K562 (cell line): Measurements from ENCODE around the gene CD70. TPM values are rescaled to one million over a fixed set of nuclear protein-coding genes. Genes with fewer than 3 reads are reported as not detected.
"Not testable (repeated sequence)": the region's sequence is repeated elsewhere in the genome, so short reads cannot be mapped to it uniquely, and the experiment has no call there.

Source experiments
- ATAC-seq: fragments of 200-7000 bp; cut with Tn5 transposase; 3 replicates; pipeline ENCODE4 v1.9.1; 2020; ENCODE audit warnings: moderate library complexity
- BruUV-seq: library from RNA; stranded (reverse); fragments of 400-500 nt; replicated peaks from 2 replicates; lab custom pipeline; 2021; lab: Mats Ljungman, UMichigan
- CTCF ChIA-PET: fragments of 300-600 bp; formaldehyde crosslinking; extraction: SDS; loops from one replicate; lab custom pipeline; 2021; ENCODE audit warnings: low intra/inter-chr PET ratio; lab: Yijun Ruan, JAX
- POLR2A ChIA-PET: fragments of 300-600, 350-650 bp; sonication (Branson Sonifier 250); formaldehyde crosslinking; extraction: SDS; loops from one replicate; lab custom pipeline; 2021; ENCODE audit warnings: antibody characterized with exemption, inconsistent platforms; lab: Yijun Ruan, JAX
- DNase-seq, 4 experiments: peaks; one replicate each; pipeline versions ENCODE4 v3.0.0 to v3.0.0-alpha.2; 2011 to 2018; ENCODE audit warnings: low spot score in 3 of 4, mixed read lengths in 3 of 4; ENCODE audit errors: extremely low read depth in 1 of 4
- FAIRE-seq: peaks from 2 replicates; lab custom pipeline; 2011; peaks lifted over from hg19 to GRCh38; lab: Jason Lieb, UNC
- H2AFZ ChIP-seq: 2 replicates; pipeline ENCODE4 v1.6.0; 2011; ENCODE audit warnings: low read depth, low read length, control low read depth, inconsistent platforms
- H3K27ac ChIP-seq: fragments of 200-600 bp; 3 replicates; pipeline ENCODE4 v1.8.0; 2011; ENCODE audit warnings: low read depth, mild to moderate bottlenecking, control low read depth, inconsistent platforms, low read length, moderate library complexity, mixed read lengths; ENCODE audit errors: extremely low read depth
- H3K27me3 ChIP-seq, 2 experiments: fragments of 300-600 bp in 1 of 2; 2 replicates in 1 of 2; 3 replicates in 1 of 2; pipeline versions ENCODE4 v1.6.0 to v1.8.0; 2011; ENCODE audit warnings: inconsistent platforms in 2 of 2, low read length in 2 of 2, mild to moderate bottlenecking in 1 of 2, mixed read lengths in 1 of 2, moderate library complexity in 1 of 2; ENCODE audit not compliant: control insufficient read depth in 2 of 2, insufficient read depth in 2 of 2
- H3K36me3 ChIP-seq: fragments of 300-600 bp; 3 replicates; pipeline ENCODE4 v1.8.0; 2011; ENCODE audit warnings: mild to moderate bottlenecking, low read length, inconsistent platforms; ENCODE audit not compliant: control insufficient read depth, insufficient read depth
- H3K4me1 ChIP-seq, 2 experiments: fragments of 200-600 bp in 1 of 2; replicated peaks in 1 of 2; 2 replicates in 1 of 2; 3 replicates in 1 of 2; pipeline versions ENCODE4 v1.5.1 to v1.8.0; 2011; ENCODE audit warnings: inconsistent platforms in 2 of 2, low read length in 2 of 2, mild to moderate bottlenecking in 1 of 2, mixed read lengths in 1 of 2, moderate library complexity in 1 of 2; ENCODE audit not compliant: control insufficient read depth in 2 of 2, insufficient read depth in 2 of 2
- H3K4me2 ChIP-seq: 2 replicates; pipeline ENCODE4 v1.6.1; 2011; ENCODE audit warnings: low read length, control low read depth, inconsistent platforms, mixed read lengths; ENCODE audit not compliant: insufficient read depth
- H3K4me3 ChIP-seq: fragments of 200-600 bp; sonication (generic), shearing (Covaris generic); 2 replicates; pipeline ENCODE4 v1.5.1; 2016; ENCODE audit warnings: control low read depth, inconsistent platforms
- H3K79me2 ChIP-seq: fragments of 200-600 bp; 3 replicates; pipeline ENCODE4 v1.8.0; 2011; ENCODE audit warnings: low read length, inconsistent platforms; ENCODE audit not compliant: control insufficient read depth, insufficient read depth
- H3K9ac ChIP-seq, 2 experiments: 2 replicates each; pipeline versions ENCODE4 v1.6.0 to v1.6.1; 2011; ENCODE audit warnings: low read depth in 2 of 2, low read length in 2 of 2, control low read depth in 1 of 2, inconsistent platforms in 1 of 2, mild to moderate bottlenecking in 1 of 2, mixed read lengths in 1 of 2; ENCODE audit not compliant: insufficient read depth in 1 of 2
- H3K9me1 ChIP-seq: one replicate; pipeline ENCODE4 v1.6.0; 2011; ENCODE audit warnings: inconsistent platforms, mild to moderate bottlenecking, low read length, moderate library complexity; ENCODE audit not compliant: control insufficient read depth, insufficient read depth
- H3K9me3 ChIP-seq: replicated peaks from 2 replicates; pipeline ENCODE4 v1.5.1; 2011; ENCODE audit warnings: low read depth, low read length, inconsistent platforms; ENCODE audit not compliant: control insufficient read depth, insufficient read depth
- H4K20me1 ChIP-seq: replicated peaks from 2 replicates; pipeline ENCODE4 v1.6.1; 2011; ENCODE audit warnings: low read length, inconsistent platforms, mixed read lengths; ENCODE audit not compliant: control insufficient read depth, insufficient read depth
- ATF3 ChIP-seq, 2 experiments: fragments of 450-650 bp in 1 of 2; sonication (generic) in 1 of 2; formaldehyde crosslinking in 1 of 2; IDR thresholded peaks in 1 of 2; conservative IDR thresholded peaks in 1 of 2; 2 replicates each; pipeline versions ENCODE4 v1.6.1 to v1.8.1; 2016 to 2023; ENCODE audit warnings: mild to moderate bottlenecking in 2 of 2, moderate library complexity in 2 of 2, inconsistent platforms in 1 of 2, missing genetic modification reagents in 1 of 2
- CREM ChIP-seq: IDR thresholded peaks from 2 replicates; pipeline ENCODE4 v1.6.1; 2014; ENCODE audit warnings: antibody characterized with exemption, low read depth
- CTBP1 ChIP-seq: fragments of 450-650 bp; IDR thresholded peaks from 2 replicates; pipeline ENCODE4 v1.6.1; 2016; ENCODE audit warnings: borderline replicate concordance
- DLX4 ChIP-seq: fragments of 250-450 bp; sonication (Bioruptor Pico); IDR thresholded peaks from 2 replicates; pipeline ENCODE4 v1.6.1; 2021; ENCODE audit warnings: mild to moderate bottlenecking
- DPF2 ChIP-seq: fragments of 450-650 bp; IDR thresholded peaks from 2 replicates; pipeline ENCODE4 v1.6.1; 2016
- FOXK1 ChIP-seq: sonication (generic); formaldehyde crosslinking; IDR thresholded peaks from 2 replicates; pipeline ENCODE4 v1.8.0; 2022; ENCODE audit warnings: missing genetic modification reagents, mild to moderate bottlenecking, borderline replicate concordance
- HDAC1 ChIP-seq, 2 experiments: fragments of 450-650 bp; IDR thresholded peaks; 2 replicates each; pipeline ENCODE4 v1.6.1; 2016 to 2017; ENCODE audit warnings: inconsistent platforms in 1 of 2, mild to moderate bottlenecking in 1 of 2, moderate library complexity in 1 of 2
- PKNOX1 ChIP-seq: fragments of 450-650 bp; IDR thresholded peaks from 2 replicates; pipeline ENCODE4 v1.6.1; 2016
- RFX5 ChIP-seq: IDR thresholded peaks from 2 replicates; pipeline ENCODE4 v1.6.1; 2011; ENCODE audit warnings: low read depth, mild to moderate bottlenecking, improper control_type of control experiment, low read length
- SMAD3 ChIP-seq: fragments of 450-650 bp; formaldehyde crosslinking; conservative IDR thresholded peaks from 2 replicates; pipeline ENCODE4 v1.4.0; 2020; ENCODE audit warnings: mild to moderate bottlenecking
- TAF1 ChIP-seq: IDR thresholded peaks from 2 replicates; pipeline ENCODE4 v1.6.1; 2011; ENCODE audit warnings: mild to moderate bottlenecking, low read length, moderate library complexity; ENCODE audit not compliant: insufficient read depth, control insufficient read depth, severe bottlenecking; ENCODE audit errors: extremely low read depth
- TCF3 ChIP-seq: sonication (generic); formaldehyde crosslinking; IDR thresholded peaks from 2 replicates; pipeline ENCODE4 v1.4.0; 2020; ENCODE audit warnings: mild to moderate bottlenecking, missing genetic modification reagents
- ZEB2 ChIP-seq: fragments of 450-650 bp; IDR thresholded peaks from 2 replicates; pipeline ENCODE4 v1.6.1; 2016
- ZZZ3 ChIP-seq: fragments of 450-650 bp; IDR thresholded peaks from 2 replicates; pipeline ENCODE4 v1.6.1; 2016; ENCODE audit warnings: antibody characterized with exemption, mild to moderate bottlenecking, moderate library complexity
- WGBS: fragments of 100-300 bp; shearing (Covaris generic); methylation state at CpG from one replicate; pipeline ENCODE4 v1.1.6; 2016; ENCODE audit warnings: low coverage, mixed read lengths; ENCODE audit not compliant: insufficient coverage; ENCODE audit errors: missing lambda C conversion rate; 5-methylcytosine and 5-hydroxymethylcytosine counted together
- in situ Hi-C: fragments of 300-500 bp; cut with MboI; formaldehyde crosslinking; loops from 4 replicates; pipeline ENCODE4 v1.15.0; 2018; ENCODE audit warnings: inconsistent platforms, mixed read lengths
- intact Hi-C: fragments of 100-400 bp; cut with micrococcal nuclease; formaldehyde crosslinking; loops from 2 replicates; pipeline ENCODE4 v1.14.2; 2022
- polyA plus RNA-seq, 8 experiments: library from polyadenylated mRNA; depleted of rRNA in 4 of 8; stranded (reverse) in 5 of 8; unstranded in 3 of 8; fragments of >200 nt; fragmentation: Nextera tagmentation in 2 of 8; fragmentation: Illumina TruSeq in 1 of 8; extraction: Ambion mirVana in 2 of 8; extraction: Trizol in 1 of 8; gene quantifications; 2 replicates each; pipeline versions ENCODE4 v1.2.1 to v1.2.3, GENCODE V29; 2011 to 2014; ENCODE audit warnings: inconsistent platforms in 1 of 8, missing spikeins in 1 of 8
- total RNA-seq, 7 experiments: library from RNA; depleted of rRNA in 6 of 7; stranded (reverse); fragments of >200 nt in 6 of 7; fragmentation: Illumina TruSeq in 2 of 7; extraction: Trizol in 2 of 7; gene quantifications; 2 replicates each; pipeline versions ENCODE4 v1.2.1 to v1.2.3, GENCODE V29; 2011 to 2021; ENCODE audit warnings: low replicate concordance in 1 of 7

Gene CD70
- total and polyA plus RNA-seq, 9 of the 15 experiments (the other 6 are each of a cell fraction or from before 2014, with no cell fraction given), result 0.06 to 0.58 (median 0.33) TPM; not detected in 4

DNA sequence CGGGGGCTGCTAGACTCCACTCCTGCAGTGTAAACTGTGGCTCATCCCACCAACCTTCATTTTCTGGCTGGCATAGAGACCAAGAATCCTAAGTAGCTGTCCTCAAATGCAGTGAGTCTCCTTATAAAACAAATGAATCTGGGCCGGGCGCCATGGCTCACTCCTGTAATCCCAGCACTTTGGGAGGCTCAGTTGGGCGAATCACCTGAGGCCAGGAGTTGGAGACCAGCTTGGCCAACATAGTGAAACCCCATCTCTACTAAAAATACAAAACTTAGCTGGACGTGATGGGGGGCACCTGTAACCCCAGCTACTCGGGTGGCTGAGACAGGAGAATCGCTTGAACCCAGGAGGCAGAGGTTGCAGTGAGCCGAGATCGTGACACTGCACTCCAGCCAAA lies 49.4 kb upstream of the CD70 start:
- H2AFZ ChIP-seq, H3K36me3 ChIP-seq, H3K9ac ChIP-seq, H3K27ac ChIP-seq, H3K9me3 ChIP-seq, CTCF ChIA-PET, DNase-seq, BruUV-seq, ATAC-seq, H3K27me3 ChIP-seq, FAIRE-seq, H3K4me3 ChIP-seq, H4K20me1 ChIP-seq, H3K4me2 ChIP-seq, POLR2A ChIA-PET, H3K4me1 ChIP-seq, H3K79me2 ChIP-seq, intact Hi-C loops, H3K9me1 ChIP-seq: not testable (repeated sequence)
- 21% methylated on average over 9 of the region's 9 CpGs for WGBS
- in situ Hi-C loops, result loop anchor here (5.0 kb wide), 1 partner anchor 227 kb away; no protein-coding TSS in a partner anchor

GRCh38 chr19:6639439-6639838 lies 48.5 kb upstream of the CD70 start:
- Histone ChIP-seq H3K9me3 (no peaks in the 10 kb centered on the region; the same call in 1 of the 2 replicates), H3K27me3 (peaks cover 7 to 9% of the 10 kb centered on the region in 2 experiments; a peak in 2 of 5 replicates), H3K79me2 (no peaks in the 10 kb centered on the region), H3K9ac (no peak overlapping the region), H3K27ac (no peak overlapping the region), H3K4me1 (no peaks in the 10 kb centered on the region; a peak in 2 of 5 replicates), H3K4me3 (no peak overlapping the region), H3K36me3 (no peaks in the 10 kb centered on the region), H3K4me2 (no peak overlapping the region), H3K9me1 (no peaks in the 10 kb centered on the region), H4K20me1 (no peaks in the 10 kb centered on the region), H2AFZ (no peak overlapping the region)
- ChIA-PET POLR2A (interaction anchor here (0.5 kb wide), 1 partner anchor 186 kb away, joined by 4 read pairs; no protein-coding TSS in a partner anchor), CTCF (no interaction called here)
- intact Hi-C loops (no loop called here), in situ Hi-C loops (no loop called here)
- no peak; the same call in 2 of the 3 replicates for ATAC-seq
- peak; percentile 77 for FAIRE-seq
- WGBS, result 3% methylated on average over 4 of the region's 4 CpGs
- DNase-seq, result peak in 1 of 4 experiments; percentile 38
- no TSS peak for BruUV-seq
- TF ChIP-seq TAF1 (no peak), DLX4 (CRISPR knock-in tag) (no peak), ZZZ3 (no peak), ZEB2 (peak; percentile 42; the same call in 1 of the 2 replicates), TCF3 (CRISPR knock-in tag) (peak; percentile 30; the same call in 1 of the 2 replicates), FOXK1 (no peak), CREM (0 out of 2 replicates have a peak, but pooled peaks have one; percentile 21), ATF3 (IDR thresholded peaks at IDR 0.05) (peak; percentile 93), ATF3 (CRISPR knock-in tag; conservative IDR thresholded peaks at IDR 0.05) (no peak), SMAD3 (CRISPR knock-in tag) (no peak), DPF2 (0 out of 2 replicates have a peak, but pooled peaks have one; percentile 38), PKNOX1 (peak; percentile 26; the same call in 1 of the 2 replicates), CTBP1 (peak; percentile 29; the same call in 1 of the 2 replicates), RFX5 (no peak), HDAC1 (IDR thresholded peaks at IDR 0.05) (peak in 1 of 2 experiments; percentile 41; a peak in 1 of 4 replicates)
